A673 (cell line): ENCODE data around the gene KRTAP9-8. TPM values are rescaled to one million over a fixed set of nuclear protein-coding genes. Genes with fewer than 3 reads are reported as not detected.
"Not testable (repeated sequence)": the region's sequence is repeated elsewhere in the genome, so short reads cannot be mapped to it uniquely, and the experiment has no call there.

Experiments
- BruUV-seq: library from RNA; stranded (reverse); fragments of 400-500 nt; replicated peaks from 2 replicates; lab custom pipeline; 2021; lab: Mats Ljungman, UMichigan
- CTCF ChIA-PET: fragments of 300-600 bp; sonication (Branson Sonifier 250); formaldehyde crosslinking; loops from one replicate; lab custom pipeline; 2022; ENCODE audit warnings: antibody characterized with exemption; lab: Charles Lee
- POLR2A ChIA-PET: fragments of 300-600 bp; sonication (Branson Sonifier 250); formaldehyde crosslinking; loops from one replicate; lab custom pipeline; 2022; ENCODE audit warnings: antibody characterized with exemption; ENCODE audit not compliant: low non-redundant PET; lab: Charles Lee
- DNase-seq: peaks from one replicate; pipeline ENCODE4 v3.0.0-alpha.2; 2015; ENCODE audit warnings: low spot score
- H3K27ac ChIP-seq: fragments of 200-600 bp; sonication (generic); 2 replicates; pipeline ENCODE4 v1.5.1; 2016; ENCODE audit warnings: mixed run types, low read depth, mild to moderate bottlenecking, mixed read lengths, antibody characterized with exemption, low read length; ENCODE audit not compliant: poor library complexity, severe bottlenecking
- H3K27me3 ChIP-seq: fragments of 200-600 bp; sonication (generic); replicated peaks from 2 replicates; pipeline ENCODE4 v1.6.1; 2017; ENCODE audit warnings: mixed run types, low read depth, mild to moderate bottlenecking, mixed read lengths, antibody characterized with exemption, low read length; ENCODE audit not compliant: insufficient read depth, poor library complexity
- H3K36me3 ChIP-seq: fragments of 200-600 bp; sonication (generic); 2 replicates; pipeline ENCODE4 v1.6.1; 2016; ENCODE audit warnings: mixed run types, mild to moderate bottlenecking, mixed read lengths, antibody characterized with exemption, low read length; ENCODE audit not compliant: insufficient read depth, poor library complexity, severe bottlenecking
- H3K4me1 ChIP-seq: fragments of 200-600 bp; sonication (generic); 2 replicates; pipeline ENCODE4 v1.6.1; 2017; ENCODE audit warnings: mixed run types, mild to moderate bottlenecking, mixed read lengths, antibody characterized with exemption, low read length; ENCODE audit not compliant: insufficient read depth, poor library complexity, severe bottlenecking
- H3K4me3 ChIP-seq: fragments of 200-600 bp; sonication (generic); 2 replicates; pipeline ENCODE4 v1.5.1; 2016; ENCODE audit warnings: low read depth, mixed run types, mild to moderate bottlenecking, mixed read lengths, low read length; ENCODE audit not compliant: poor library complexity, severe bottlenecking
- H3K9me3 ChIP-seq: fragments of 200-600 bp; sonication (generic); 2 replicates; pipeline ENCODE4 v1.6.1; 2016; ENCODE audit warnings: mixed run types, low read depth, mild to moderate bottlenecking, mixed read lengths, antibody characterized with exemption, low read length; ENCODE audit not compliant: poor library complexity, severe bottlenecking
- CTCF ChIP-seq: fragments of 300-800, 200-600 bp; sonication (generic); conservative IDR thresholded peaks from 2 replicates; pipeline ENCODE4 v1.5.1; 2017; ENCODE audit warnings: low read depth, mild to moderate bottlenecking, antibody characterized with exemption, low read length, moderate library complexity, mixed read lengths
- EZH2 ChIP-seq: fragments of 200-600 bp; sonication (generic); IDR thresholded peaks from 2 replicates; pipeline ENCODE4 v1.6.1; 2017; ENCODE audit warnings: borderline replicate concordance, low read depth, mild to moderate bottlenecking, mixed read lengths, antibody characterized with exemption, low read length; ENCODE audit not compliant: poor library complexity, severe bottlenecking
- intact Hi-C: fragments of 100-400 bp; cut with micrococcal nuclease; formaldehyde crosslinking; loops from one replicate; pipeline ENCODE4 v1.10.0; 2022; ENCODE audit not compliant: unreplicated experiment
- total RNA-seq: library from RNA; stranded (reverse); gene quantifications from 2 replicates; pipeline ENCODE4 v1.2.3, GENCODE V29; 2021

Gene KRTAP9-8
- total RNA-seq, 1 experiment from 2014 or later = not detected

- H3K27me3 ChIP-seq, BruUV-seq, H3K36me3 ChIP-seq, H3K9me3 ChIP-seq, DNase-seq, H3K27ac ChIP-seq, H3K4me1 ChIP-seq, POLR2A ChIA-PET, intact Hi-C loops, CTCF ChIA-PET, H3K4me3 ChIP-seq: not testable (repeated sequence)
These were observed 11.9 kb downstream of the KRTAP9-8 start, which contains the start of gene KRTAP9-4 for GRCh38 chr17:41249637-41250240. TSS of gene KRTAP9-4 (plus strand) at chr17:41249687. CDS start at chr17:41249721, 34 bp downstream.

- BruUV-seq = no TSS peak
- TF ChIP-seq EZH2 (no peak), CTCF (no peak)
- H3K9me3 ChIP-seq = no peaks in the 10 kb centered on the region
- CTCF ChIA-PET = no interaction called here
- intact Hi-C loops = no loop called here
- POLR2A ChIA-PET = no interaction called here
- H3K4me1 ChIP-seq = no peaks in the 10 kb centered on the region
- no peaks in the 10 kb centered on the region for H3K36me3 ChIP-seq
- no peak for DNase-seq
- H3K4me3 ChIP-seq = no peak overlapping the region
- no peaks in the 10 kb centered on the region for H3K27me3 ChIP-seq
- H3K27ac ChIP-seq = no peak overlapping the region
These were observed 13.5 kb downstream of the KRTAP9-8 start for GRCh38 chr17:41251261-41251660.

GRCh38 chr17:41254861-41255260, 17.1 kb downstream of the KRTAP9-8 start:
- H3K4me3 ChIP-seq = no peak overlapping the region
- no peaks in the 10 kb centered on the region for H3K4me1 ChIP-seq
- no peaks in the 10 kb centered on the region for H3K36me3 ChIP-seq
- H3K27ac ChIP-seq = no peak overlapping the region
- TF ChIP-seq EZH2 = no peak
- no peak for TF ChIP-seq CTCF
- BruUV-seq = no TSS peak
- no peaks in the 10 kb centered on the region for H3K27me3 ChIP-seq
- no peaks in the 10 kb centered on the region for H3K9me3 ChIP-seq
- CTCF ChIA-PET = no interaction called here
- POLR2A ChIA-PET = no interaction called here
- intact Hi-C loops = no loop called here
- DNase-seq = no peak

GRCh38 chr17:41255381-41256290, 17.8 kb downstream of the KRTAP9-8 start, which contains the start of gene KRTAP9-9:
TSS of gene KRTAP9-9 (plus strand) at chr17:41255384.
- CTCF ChIA-PET, H3K4me3 ChIP-seq, H3K27ac ChIP-seq, intact Hi-C loops, H3K9me3 ChIP-seq, H3K27me3 ChIP-seq, H3K4me1 ChIP-seq, BruUV-seq, H3K36me3 ChIP-seq, DNase-seq, POLR2A ChIA-PET: not testable (repeated sequence)
